GM21528 (cell line): Measurements from ENCODE around the gene ACSM6.
A peak's percentile ranks its signal among the peaks of the same experiment; 100 is the strongest.
"Not testable (repeated sequence)": the region's sequence is repeated elsewhere in the genome, so short reads cannot be mapped to it uniquely, and the experiment has no call there.

Experiments used
- ATAC-seq: cut with Tn5 transposase; IDR thresholded peaks from one replicate; pipeline ENCODE4 v1.9.1; 2021; ENCODE audit warnings: mild to moderate bottlenecking, moderate library complexity; ENCODE audit not compliant: unreplicated experiment, low FRiP score

Gene ACSM6

GRCh38 chr10:95214369-95214768 lies 20.3 kb downstream of the ACSM6 start:
- no peak for ATAC-seq

DNA sequence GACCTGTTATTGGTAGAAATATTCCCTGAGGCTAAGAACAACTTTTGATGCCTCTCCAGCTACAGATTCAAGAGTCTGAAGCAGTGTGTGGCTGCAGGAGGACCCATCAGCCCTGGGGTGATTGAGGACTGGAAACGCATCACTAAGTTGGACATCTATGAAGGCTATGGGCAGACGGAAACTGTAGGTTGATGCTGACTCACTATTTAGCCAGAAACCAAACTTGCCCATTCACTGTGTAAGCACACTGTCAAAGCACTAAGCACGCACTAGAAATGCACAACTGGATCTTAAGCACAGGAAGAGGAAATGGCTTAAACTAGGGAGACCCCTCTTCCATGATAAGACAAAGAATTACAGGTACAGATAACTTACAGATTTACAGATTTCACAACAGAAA lies 20.8 kb downstream of the ACSM6 start:
- ATAC-seq: peak; percentile 72

DNA sequence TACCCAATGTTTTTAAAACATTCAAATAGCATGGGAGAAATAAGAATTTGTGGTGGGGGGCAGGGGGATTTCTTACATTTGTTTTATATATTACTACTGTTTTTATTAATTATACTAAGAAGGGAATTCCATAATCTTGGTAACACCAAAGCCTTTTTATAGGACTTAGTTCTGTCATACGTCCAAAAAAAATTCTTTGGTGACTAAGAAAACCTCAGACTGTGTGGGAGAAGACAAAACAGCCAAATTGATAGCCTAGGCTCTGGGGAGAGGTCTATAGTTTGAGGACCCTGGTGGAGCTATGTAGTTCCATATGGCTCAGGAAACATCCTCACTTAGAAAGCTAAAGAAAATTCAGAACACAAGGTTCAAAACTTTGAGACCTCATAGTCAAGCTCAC lies 23.4 kb downstream of the ACSM6 start:
- ATAC-seq: no peak

GRCh38 chr10:95220539-95220938 lies 26.5 kb downstream of the ACSM6 start:
- ATAC-seq: no peak

DNA sequence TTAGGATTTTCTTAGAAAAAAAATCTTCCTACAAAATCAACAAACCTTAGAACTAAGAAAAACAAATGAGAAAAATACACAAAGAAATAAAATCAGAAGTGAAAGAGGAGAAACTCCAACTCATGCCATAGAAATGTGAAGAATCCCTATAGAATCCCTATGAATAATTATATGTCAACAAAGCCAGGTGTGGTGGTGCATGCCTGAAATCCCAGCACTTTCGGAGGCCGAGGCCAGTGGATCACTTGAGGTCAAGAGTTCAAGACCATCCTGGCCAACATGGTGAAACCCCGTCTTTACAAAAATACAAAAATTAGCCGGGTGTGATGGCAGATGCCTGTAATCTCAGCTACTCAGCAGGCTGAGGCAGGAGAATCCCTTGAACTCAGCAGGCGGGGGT lies 27.1 kb downstream of the ACSM6 start:
- no peak for ATAC-seq

GRCh38 chr10:95225136-95225535 lies 31.1 kb downstream of the ACSM6 start:
- ATAC-seq: no peak

DNA sequence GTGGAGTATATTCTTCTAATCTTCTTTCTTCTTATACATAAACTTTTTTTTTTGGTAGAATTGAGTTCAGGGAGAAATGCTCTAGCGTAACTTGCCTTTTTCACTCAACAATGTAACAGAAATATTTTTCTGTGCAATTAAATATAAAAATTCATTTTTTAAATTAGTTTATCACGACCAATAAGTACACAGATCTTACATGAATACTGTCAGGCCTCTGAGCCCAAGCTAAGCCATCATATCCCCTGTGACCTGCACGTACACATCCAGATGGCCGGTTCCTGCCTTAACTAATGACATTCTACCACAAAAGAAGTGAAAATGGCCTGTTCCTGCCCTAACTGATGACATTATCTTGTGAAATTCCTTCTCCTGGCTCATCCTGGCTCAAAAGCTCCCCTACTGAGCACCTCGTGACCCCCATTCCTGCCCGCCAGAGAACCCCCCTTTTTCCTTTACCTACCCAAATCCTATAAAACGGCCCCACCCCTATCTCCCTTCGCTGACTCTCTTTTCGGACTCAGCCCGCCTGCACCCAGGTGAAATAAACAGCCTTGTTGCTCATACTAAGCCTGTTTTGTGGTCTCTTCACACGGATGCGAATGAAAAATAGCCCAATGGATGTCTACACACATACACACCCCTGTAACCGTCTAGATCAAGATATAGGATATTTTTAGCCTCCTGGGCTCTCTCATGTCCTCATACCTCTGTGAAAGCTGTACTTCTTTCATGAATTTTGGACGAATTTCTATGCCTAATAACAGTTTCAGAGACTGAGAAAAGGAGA lies 35.1 kb downstream of the ACSM6 start:
- ATAC-seq: not testable (repeated sequence)

DNA sequence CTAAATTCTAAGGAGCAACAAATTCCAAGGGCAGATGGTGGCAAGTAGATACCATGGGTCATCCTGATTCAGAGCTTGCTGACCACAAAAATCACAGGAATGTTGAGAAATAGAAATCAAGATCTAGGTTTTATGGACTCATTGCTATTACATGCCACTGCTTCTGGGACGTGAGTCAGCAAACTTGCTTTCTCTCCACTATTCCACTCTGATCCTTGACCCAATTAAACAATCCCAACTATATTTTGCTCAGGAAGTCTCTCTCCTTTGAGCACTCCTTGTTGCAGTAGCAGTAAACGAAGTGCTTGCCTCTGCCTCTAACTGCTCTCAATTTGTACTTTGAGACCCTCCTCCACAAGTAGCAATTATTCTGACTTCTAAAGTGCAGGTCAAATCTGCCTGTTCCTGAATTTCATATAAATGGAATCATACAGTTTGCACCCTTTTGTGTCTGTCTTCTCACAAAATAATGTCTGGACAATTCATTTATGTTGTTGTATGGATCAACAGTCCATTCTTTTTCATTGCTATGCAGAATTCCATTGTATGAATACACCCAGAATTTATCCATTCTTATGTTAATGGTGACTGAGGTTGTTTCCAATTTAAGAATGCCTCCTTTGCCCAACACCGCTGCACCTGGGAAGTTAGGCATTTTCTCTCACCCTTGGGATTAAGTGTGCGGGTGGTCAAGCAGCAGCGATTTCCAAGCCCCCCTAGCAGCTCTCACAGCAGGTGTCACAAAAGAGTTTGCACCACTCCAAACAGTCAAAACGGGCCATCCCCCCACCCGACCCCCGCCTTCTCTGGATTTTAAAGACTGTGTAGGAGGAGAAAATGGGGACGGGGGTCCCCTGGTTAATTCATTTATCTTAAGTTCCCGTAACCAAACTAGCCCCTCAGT lies 35.9 kb downstream of the ACSM6 start:
- ATAC-seq: no peak

DNA sequence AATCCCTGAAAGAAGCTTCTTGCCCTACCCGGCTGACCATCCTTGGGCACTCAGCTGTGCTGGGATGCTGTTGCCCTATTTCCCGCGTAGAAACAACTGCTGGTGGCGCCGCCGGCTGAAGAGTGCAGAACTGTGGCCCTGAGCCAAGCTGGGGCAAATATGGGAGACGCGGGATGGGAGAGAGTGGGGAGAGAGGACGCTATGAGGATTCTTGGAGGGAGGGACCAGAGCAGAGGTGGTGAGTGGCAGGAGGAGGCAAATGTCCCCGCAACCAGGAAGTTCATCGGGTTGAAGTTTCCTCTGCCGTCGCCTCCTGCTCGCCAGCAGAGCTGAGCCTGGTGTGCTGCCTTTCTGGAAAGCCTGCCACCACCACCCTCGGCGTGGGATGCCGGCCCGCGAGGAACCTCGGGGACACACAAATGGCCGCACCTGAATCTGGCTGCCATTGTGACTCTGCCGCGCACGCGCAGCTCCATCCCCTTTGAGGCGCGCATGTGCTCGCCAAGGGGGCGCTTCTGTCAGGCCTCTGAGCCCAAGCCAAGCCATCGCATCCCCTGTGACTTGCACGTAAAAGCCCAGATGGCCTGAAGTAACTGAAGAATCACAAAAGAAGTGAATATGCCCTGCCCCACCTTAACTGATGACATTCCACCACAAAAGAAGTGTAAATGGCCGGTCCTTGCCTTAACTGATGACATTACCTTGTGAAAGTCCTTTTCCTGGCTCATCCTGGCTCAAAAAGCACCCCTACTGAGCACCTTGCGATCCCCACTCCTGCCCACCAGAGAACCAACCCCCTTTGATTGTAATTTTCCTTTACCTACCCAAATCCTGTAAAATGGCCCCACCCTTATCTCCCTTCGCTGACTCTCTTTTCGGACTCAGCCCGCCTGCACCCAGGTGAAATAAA lies 36.9 kb downstream of the ACSM6 start:
- ATAC-seq: not testable (repeated sequence)

DNA sequence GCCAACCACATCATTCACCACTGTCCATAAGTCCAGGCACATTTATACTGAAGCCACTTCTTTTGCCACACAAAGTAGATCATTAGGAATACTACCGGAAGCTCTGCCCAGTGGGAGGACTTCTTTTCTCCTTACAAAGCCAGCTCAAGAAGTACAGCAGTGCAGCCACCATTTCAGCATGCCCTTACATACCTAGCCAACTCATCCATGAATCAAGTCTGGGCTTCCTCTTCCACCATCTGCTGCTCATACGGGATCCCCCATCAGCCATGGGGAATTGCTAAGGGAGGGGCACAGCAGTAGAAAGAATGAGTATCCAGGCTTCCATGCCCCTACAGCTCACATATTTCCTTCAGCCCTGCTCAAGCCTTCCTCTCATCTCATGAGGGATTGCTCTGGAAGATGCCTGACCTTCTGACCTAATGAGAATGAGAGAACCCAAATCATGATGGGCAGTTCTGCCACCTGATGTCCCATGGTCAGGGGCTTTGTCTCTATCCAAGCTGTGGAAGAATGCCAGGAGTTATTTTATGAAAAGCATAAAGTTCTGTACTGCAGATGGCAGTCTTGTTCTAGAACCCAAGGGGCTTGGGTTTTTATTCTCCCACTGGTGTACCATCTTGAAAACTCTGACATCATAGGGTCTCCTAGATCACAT lies 39.5 kb downstream of the ACSM6 start:
- ATAC-seq: no peak

DNA sequence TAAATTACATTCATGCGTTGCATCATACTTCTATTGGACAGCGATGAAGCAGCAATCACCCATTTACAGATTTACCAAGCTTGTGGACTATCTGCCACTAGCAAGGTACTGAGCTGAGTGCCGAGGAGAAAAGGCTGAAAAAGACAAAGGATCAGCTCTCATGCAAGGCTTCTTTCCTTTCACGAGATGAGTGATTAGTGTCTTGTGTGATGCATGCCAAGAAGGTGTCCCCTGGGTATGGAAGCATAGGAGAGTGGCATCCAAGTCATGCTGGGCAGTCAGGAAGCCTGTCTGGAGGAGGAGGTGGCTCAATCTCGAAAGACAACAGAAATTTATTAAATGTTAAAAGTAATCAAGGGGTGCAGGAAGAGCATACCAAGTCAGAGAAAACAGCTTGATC lies 40.9 kb downstream of the ACSM6 start:
- ATAC-seq: no peak

DNA sequence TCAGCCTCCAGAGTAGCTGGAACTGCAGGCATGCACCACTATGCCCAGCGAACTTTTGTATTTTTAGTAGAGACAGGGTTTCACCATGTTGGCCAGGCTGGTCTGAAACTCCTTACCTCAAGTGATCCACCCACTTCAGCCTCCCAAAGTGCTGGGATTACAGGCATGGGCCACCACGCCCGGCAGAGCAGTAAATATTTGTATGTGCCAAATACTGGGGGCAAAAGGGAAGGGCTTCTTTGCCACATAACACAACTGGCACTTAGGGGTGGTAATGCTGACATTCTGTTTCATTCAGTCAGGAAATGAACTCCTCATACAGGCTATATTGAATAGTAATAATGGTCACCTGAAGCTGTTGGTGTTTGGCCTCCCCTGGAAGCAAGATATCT lies 41.6 kb downstream of the ACSM6 start:
- no peak for ATAC-seq

DNA sequence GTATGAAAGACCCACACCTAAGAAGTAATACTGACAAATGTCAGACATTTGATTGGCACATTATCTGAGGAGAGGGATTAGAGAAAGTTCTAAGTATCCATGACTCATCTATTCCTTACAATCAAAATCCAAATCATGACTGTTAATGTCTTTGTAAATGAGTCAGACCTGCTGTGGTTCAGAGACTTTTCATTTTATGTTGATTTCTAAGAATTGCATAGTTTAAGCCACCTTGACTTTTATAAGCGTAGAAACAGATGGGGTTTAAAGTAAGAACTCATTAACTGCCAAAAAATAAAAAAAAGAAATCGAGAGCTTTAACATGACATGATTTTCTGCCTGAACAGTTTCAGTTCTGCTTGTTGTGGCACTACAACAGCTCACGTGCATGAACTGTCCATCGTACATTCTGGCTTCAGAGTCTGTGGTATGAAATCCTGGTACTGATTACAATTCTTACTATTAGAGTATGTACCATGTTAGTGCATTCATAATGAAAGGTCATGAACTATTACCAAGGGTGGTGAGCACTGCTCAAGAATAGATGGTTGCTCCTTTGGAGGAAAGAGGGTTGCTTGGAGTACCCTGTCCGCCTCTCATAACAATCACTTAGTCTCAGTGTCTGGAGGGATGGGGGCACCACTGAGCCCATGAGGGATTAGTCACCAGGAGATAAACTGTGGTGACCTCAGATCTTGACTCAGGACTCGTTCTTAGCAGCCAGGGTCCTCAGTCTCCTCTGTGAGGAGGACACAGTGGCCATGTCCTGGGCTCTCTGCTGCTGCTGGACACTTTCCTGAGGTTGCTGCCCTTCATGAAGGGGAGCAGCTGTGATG lies 42.2 kb downstream of the ACSM6 start:
- peak; percentile 98 for ATAC-seq

GRCh38 chr10:95237376-95238170 lies 43.5 kb downstream of the ACSM6 start:
- no peak for ATAC-seq

GRCh38 chr10:95240096-95240495 lies 46.1 kb downstream of the ACSM6 start:
- ATAC-seq: not testable (repeated sequence)

GRCh38 chr10:95240811-95241210 lies 46.8 kb downstream of the ACSM6 start:
- ATAC-seq: no peak

DNA sequence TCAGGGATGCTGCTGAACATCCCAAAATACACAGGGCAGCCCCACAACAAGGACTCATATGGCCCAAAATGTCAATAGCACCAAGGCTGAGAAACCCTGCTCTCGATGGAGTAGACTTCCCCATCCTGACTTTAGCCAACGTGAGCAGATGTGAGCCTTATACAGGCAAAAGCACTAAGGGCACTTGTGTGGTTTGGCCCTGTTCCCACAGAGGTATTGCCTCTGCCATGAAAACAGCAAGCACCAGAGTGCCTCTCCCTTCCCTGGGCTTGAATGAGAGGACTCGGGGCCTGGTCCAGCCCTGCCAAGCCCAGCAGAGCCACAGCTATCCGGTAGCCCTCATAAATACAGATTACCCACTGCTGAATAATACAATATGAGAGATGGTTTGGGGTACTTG lies 47.5 kb downstream of the ACSM6 start:
- no peak for ATAC-seq

DNA sequence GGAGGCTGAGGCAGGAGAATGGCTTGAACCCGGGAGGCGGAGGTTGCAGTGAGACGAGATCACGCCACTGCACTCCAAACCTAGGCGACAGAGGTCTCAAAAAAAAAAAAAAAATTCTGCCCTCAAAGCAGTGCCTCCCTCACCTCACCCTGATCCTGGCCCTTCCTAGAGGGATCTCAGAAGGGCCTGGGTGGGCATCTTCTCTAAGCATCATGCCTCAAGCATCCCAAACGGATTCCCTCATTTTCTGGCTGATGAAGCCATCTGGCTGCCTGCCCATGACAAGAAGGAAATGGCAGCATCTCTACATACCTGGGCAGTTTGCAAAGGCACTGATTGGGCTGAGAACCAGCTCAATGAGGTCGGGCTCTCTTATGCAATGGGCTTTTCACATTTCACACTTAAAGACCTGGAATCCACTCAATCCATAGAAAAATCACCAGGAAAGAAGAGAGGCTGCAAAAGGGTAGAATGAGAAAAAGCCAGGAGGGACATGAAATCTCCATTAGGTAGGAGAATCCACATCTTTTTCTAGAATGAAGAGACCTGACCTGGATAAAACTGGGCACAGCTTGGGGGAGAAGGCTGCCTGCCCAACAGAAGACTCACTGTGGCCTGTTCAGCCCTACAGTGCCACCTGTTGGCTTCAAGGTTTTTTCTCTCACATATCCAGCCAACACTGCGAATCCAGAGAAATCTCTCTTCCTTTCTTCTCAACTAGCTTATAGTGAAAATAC lies 48.7 kb downstream of the ACSM6 start:
- no peak for ATAC-seq
